Mesodermal cell (in vitro differentiated cells): Measurements from ENCODE around the gene PLA2G5.
"Not testable (repeated sequence)": the region's sequence is repeated elsewhere in the genome, so short reads cannot be mapped to it uniquely, and the experiment has no call there.

Experiments used
- H3K27ac ChIP-seq: 2 replicates; pipeline ENCODE4 v1.7.0; 2013; ENCODE audit warnings: mild to moderate bottlenecking, low read depth, low read length, moderate library complexity; ENCODE audit not compliant: severe bottlenecking
- H3K36me3 ChIP-seq: 2 replicates; pipeline ENCODE4 v1.7.1; 2013; ENCODE audit warnings: mild to moderate bottlenecking, low read length, moderate library complexity; ENCODE audit not compliant: control insufficient read depth, insufficient read depth
- H3K4me1 ChIP-seq: one replicate; pipeline ENCODE4 v1.7.1; 2013; ENCODE audit warnings: mild to moderate bottlenecking, low read length; ENCODE audit not compliant: insufficient read depth, control insufficient read depth, poor library complexity, severe bottlenecking
- H3K4me3 ChIP-seq: 2 replicates; pipeline ENCODE4 v1.7.0; 2013; ENCODE audit warnings: low read length, control low read depth, mild to moderate bottlenecking; ENCODE audit not compliant: insufficient read depth, poor library complexity, severe bottlenecking; ENCODE audit errors: extremely low read depth
- H3K9me3 ChIP-seq: 2 replicates; pipeline ENCODE4 v1.7.1; 2013; ENCODE audit warnings: mild to moderate bottlenecking, low read length, moderate library complexity; ENCODE audit not compliant: control insufficient read depth
- WGBS, 2 experiments: methylation state at CpG; one replicate each; pipeline ENCODE4 v1.1.5; 2013; ENCODE audit warnings: missing lambda C conversion rate in 2 of 2; ENCODE audit not compliant: insufficient coverage in 2 of 2; 5-methylcytosine and 5-hydroxymethylcytosine counted together

The PLA2G5 gene

DNA sequence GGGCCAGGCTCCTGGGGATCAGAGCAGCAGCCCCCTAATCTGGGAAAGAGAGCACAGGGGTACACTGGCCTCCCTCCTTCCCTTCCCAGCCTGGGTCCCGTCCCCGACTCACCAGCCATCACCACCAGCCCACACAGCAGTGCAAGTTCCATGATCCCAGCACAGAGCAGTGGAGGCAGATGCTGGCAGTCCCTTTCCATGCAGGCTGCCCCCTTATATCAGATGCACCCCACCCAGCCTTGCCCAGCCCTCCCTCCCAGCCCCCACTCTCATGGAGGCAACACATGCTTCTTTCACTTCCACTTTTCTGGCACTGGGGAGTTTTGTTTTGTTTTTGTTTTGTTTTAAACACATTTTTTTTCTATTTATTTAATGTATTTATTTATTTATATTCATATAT is 49.4 kb downstream of the PLA2G5 start, which contains the start of gene PLA2G2D:
PLA2G2D (minus strand) TSS at position 190 of the 400 bp plus-strand sequence; CDS start at position 152, 38 bp downstream.
- H3K4me3 ChIP-seq: no peak within 1 kb of the TSS
- no peaks in the 10 kb centered on the region for H3K9me3 ChIP-seq
- no peaks in the 10 kb centered on the region for H3K36me3 ChIP-seq
- H3K4me1 ChIP-seq: no peaks in the 10 kb centered on the region
- no peak within 1 kb of the TSS for H3K27ac ChIP-seq
- 100% methylated on average over 2 of the region's 2 CpGs; no CpG with 5 or more reads in 1 of the 2 experiments for WGBS, 2 experiments

DNA sequence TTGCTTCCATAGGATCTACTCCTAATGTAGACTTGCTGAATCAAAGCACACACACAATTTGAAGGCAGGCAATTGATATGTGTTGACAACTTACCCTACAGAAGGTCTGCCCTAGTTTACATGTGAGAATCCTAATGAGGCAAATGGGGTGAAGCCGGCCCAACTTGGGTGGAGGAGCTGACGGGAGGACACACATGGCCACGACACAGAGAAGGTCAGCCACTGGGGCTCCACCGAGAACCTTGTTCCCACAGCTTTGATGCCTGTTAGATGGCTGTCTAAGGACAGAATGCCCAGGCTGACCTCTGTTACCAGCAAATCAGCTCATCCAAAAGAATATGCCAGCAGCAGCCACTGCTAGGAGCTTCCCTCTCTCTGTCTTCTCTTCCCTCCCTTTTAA is 50.8 kb downstream of the PLA2G5 start:
- 95% methylated on average over 4 of the region's 4 CpGs for WGBS, 2 experiments
- Histone ChIP-seq H3K4me1 (no peaks in the 10 kb centered on the region), H3K9me3 (no peaks in the 10 kb centered on the region), H3K27ac (no peak overlapping the region), H3K36me3 (no peaks in the 10 kb centered on the region), H3K4me3 (no peak overlapping the region)

DNA sequence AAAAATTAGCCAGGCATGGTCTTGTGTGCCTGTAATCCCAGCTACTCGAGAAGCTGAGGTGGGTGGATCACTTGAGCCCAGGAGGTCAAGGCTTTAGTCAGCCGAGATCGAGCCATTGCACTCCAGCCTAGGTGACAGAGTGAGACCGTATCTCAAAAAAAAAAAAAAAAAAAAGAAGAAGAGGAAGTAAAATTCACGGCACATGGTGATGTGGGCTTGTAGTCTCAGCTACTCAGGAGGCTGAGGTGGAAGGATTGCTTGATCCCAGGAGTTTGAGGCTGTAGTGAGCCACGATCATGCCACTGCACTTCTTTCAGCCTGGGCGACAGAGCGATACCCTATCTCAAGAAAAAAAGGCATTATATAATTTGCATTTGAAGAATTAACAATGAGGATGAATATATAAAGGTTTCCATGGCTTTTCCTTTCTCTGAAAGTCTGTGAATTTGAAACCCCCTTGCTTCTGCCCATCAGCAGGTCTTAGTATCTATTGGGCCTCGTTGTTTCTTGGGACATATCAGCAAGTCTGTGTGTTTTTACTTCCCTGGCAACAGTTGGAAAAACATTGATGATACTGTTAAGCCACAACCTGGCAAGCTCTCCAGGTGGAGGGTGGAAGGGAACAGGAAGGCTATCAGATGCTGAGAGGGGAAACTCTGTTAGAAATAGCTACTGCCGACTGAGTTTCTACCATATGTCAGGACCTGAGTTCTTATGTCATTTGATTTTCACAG is 53.9 kb downstream of the PLA2G5 start:
- no peaks in the 10 kb centered on the region for H3K36me3 ChIP-seq
- no peak overlapping the region for H3K4me3 ChIP-seq
- H3K27ac ChIP-seq: no peak overlapping the region
- H3K9me3 ChIP-seq: no peaks in the 10 kb centered on the region
- no peaks in the 10 kb centered on the region for H3K4me1 ChIP-seq
- WGBS, 2 experiments: 84 to 96% methylated on average over 4 to 5 of the region's 10 CpGs

DNA sequence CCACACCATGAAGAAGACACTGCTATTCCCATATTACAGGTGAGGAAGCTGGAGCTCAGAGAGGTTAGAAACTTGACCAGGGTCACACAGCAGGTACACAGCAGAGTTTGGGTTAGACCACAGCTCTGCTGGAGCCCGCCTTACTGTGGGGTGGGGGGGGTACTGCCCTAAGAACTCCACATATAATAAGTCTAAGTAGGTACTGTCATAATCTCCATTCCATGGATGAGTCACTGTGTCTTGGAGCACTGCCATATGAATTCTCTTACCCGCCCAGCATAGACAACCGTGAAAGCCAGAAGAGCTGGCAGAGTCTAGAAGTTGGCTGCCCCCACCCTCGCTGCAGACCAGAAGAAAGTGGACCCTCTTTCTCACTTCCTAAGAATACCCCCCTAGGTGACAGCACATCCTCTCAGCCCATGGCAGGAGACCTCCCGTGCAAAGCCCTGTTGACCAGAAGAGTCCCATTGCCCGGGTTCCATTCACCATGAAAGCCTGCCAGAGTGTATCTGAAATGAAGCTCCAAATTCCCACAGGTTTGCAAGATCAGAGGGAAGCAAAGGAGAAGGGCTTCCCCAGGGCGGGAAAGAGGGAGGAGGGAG is 54.6 kb downstream of the PLA2G5 start:
- Histone ChIP-seq H3K4me3 (no peak overlapping the region), H3K27ac (no peak overlapping the region), H3K36me3 (no peaks in the 10 kb centered on the region), H3K4me1 (no peaks in the 10 kb centered on the region), H3K9me3 (peaks cover under 1% of the 10 kb centered on the region)
- WGBS, 2 experiments: 96 to 100% methylated on average over 2 to 6 of the region's 7 CpGs

DNA sequence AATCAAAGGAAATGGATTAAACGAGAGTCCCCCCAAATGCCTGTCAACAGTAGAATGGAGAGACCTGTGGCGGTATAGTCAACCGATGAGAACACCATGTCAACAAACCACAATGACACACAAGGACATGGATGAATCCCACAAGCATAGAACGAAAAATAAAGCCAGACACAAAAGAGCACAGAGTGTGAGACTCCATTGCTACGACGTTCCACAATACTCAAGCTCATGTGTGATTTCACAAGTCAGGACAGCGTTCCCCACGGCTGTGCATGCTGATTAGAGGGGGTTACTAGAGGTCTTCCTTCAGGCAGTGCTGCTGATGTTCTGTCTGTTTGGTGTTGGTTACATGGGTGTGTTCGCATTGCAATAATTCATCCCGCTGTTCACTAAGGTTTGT is 55.1 kb downstream of the PLA2G5 start:
- 89 to 90% methylated on average over 4 to 9 of the region's 10 CpGs for WGBS, 2 experiments
- no peaks in the 10 kb centered on the region for H3K36me3 ChIP-seq
- no peak overlapping the region for H3K4me3 ChIP-seq
- H3K9me3 ChIP-seq: peaks cover 5% of the 10 kb centered on the region
- no peak overlapping the region for H3K27ac ChIP-seq
- H3K4me1 ChIP-seq: no peaks in the 10 kb centered on the region

DNA sequence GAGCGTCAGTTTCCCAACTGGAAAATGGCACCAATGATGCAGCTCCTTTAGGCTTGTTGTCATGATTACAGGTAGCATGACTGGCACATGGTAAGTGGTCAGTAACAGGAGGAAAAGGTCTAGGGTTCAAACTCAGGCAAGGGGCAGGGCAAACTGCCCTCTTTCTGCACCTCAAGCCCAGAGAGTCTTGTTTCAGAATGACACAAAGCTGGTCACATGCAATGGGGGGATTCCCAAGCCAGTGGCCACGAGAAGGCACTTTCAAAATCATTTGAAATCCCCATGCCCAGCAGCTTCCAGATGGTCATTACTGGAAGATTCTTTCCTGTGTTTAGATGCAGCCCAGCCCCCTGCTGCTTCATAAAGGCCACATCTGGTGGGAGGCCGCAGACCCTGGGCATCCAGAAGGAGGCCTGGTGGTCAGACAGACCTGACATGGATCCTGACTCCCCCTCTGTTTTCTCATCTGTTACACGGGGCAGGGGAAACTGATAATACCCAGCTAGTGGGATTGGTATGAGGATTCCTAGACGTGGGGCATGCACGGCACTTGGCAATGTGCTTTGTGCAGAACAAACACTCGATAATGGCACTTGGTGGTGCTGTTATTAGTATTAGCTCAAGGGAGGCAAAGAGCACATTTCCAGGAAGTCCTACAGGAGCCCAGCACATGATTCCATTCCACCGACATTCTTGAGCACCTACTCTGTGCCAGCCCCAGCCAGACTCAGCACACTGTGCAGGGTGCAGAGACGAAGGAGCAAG is 56.2 kb downstream of the PLA2G5 start:
- no peaks in the 10 kb centered on the region for H3K4me1 ChIP-seq
- 82 to 87% methylated on average over 7 of the region's 9 CpGs for WGBS, 2 experiments
- no peak overlapping the region for H3K27ac ChIP-seq
- H3K9me3 ChIP-seq: peaks cover 9% of the 10 kb centered on the region
- H3K36me3 ChIP-seq: no peaks in the 10 kb centered on the region
- H3K4me3 ChIP-seq: no peak overlapping the region

DNA sequence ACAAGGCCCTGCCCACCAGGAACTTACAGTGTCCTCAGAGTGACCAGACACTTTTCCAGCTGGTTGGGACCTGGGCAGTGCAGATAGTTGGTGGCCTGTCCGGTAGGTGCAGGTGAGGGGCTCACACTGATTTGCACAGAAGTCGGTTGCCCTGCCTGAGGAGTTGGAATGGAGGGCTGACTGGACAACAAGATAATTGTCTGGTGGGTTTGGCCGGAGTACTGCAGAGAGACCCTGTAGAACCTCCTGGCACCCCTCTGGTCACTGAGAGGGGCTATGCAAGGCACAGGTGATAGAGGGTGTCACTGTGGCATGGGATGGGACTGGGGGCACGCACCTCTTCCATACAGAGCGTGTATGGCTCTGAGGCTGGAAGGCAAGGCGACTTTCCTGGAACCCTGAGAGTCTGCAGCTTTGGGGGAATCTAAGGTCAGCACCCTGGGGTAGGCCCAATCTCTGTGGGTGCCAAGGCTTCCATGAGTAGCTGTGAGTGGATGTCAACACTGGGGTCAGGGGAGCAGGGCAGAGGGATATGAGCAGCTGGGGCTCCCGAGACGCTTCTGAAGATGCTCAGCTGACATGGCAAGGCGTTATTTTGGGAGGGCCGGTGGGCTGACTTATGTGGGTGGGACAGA is 56.9 kb downstream of the PLA2G5 start:
- Histone ChIP-seq H3K4me1 (no peaks in the 10 kb centered on the region), H3K9me3 (peaks cover 9% of the 10 kb centered on the region), H3K4me3 (no peak overlapping the region), H3K36me3 (no peaks in the 10 kb centered on the region), H3K27ac (no peak overlapping the region)
- 94 to 95% methylated on average over 6 to 10 of the region's 10 CpGs for WGBS, 2 experiments

DNA sequence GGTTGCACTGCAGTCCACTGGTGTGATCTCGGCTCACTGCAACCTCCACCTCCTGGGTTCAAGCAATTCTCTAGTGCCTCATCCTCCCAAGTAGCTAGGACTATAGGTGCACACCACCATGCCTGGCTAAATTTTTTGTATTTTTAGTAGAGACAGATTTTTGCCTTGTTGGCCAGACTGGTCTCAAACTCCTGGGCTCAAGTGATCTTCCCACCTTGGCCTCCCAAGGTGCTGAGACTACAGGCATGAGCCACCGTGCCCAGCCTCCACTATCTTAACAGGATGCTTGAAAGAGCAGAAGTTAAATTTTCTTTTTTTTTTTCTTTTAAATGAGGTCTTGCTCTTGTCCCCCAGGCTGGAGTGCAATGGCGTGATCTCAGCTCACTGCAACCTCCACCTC is 60.5 kb downstream of the PLA2G5 start:
- not testable (repeated sequence) for H3K36me3 ChIP-seq, H3K4me3 ChIP-seq, H3K27ac ChIP-seq, H3K9me3 ChIP-seq, H3K4me1 ChIP-seq
- WGBS, 2 experiments: 67 to 83% methylated on average over 1 to 2 of the region's 3 CpGs

DNA sequence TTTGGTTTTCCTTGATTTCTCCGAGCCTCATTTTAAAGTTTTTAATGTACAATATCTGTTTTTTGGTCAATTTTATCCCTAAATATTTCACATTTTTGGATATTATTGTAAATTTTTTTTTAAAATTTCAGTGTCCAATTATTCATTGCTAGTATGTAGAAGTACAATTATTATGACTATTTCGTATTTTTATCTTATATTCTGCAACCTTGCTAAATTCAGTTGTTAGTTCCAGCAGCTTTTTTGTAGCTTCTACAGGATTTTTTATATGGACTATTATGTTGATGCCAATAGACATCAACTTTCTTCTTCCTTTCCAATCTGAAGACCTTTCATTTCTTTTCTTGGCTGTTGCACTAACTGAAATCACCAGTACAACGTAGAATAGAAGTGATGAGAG is 65.0 kb downstream of the PLA2G5 start:
- H3K36me3 ChIP-seq: no peaks in the 10 kb centered on the region
- H3K4me3 ChIP-seq: no peak overlapping the region
- no peak overlapping the region for H3K27ac ChIP-seq
- 100% methylated on average over 1 of the region's 3 CpGs; no CpG with 5 or more reads in 1 of the 2 experiments for WGBS, 2 experiments
- H3K9me3 ChIP-seq: peaks cover 4% of the 10 kb centered on the region
- no peaks in the 10 kb centered on the region for H3K4me1 ChIP-seq

DNA sequence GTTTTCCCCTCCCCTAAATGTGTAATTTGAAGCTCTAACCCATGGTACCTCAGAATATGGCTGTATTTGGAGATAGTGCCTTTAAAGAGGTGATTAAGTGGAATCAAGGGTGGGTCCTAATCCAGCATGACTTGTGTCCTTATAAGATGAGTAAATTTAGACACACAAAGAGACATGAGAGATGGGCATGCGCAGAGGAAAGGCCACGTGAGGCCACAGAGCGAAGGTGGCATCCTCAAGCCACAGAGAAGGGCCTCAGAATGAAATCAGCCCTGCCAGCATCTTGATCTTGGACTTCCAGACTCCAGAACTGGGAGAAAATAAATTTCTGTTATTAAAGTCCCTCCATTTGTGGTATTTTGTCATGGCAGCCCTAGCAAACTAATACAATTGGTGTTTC is 66.3 kb downstream of the PLA2G5 start:
- Histone ChIP-seq H3K4me1 (no peaks in the 10 kb centered on the region), H3K36me3 (no peaks in the 10 kb centered on the region), H3K4me3 (no peak overlapping the region), H3K9me3 (no peaks in the 10 kb centered on the region), H3K27ac (no peak overlapping the region)
- WGBS, 2 experiments: 85 to 96% methylated on average over 3 of the region's 3 CpGs
